ENCODE measurements around the gene DCAF10.

DNA sequence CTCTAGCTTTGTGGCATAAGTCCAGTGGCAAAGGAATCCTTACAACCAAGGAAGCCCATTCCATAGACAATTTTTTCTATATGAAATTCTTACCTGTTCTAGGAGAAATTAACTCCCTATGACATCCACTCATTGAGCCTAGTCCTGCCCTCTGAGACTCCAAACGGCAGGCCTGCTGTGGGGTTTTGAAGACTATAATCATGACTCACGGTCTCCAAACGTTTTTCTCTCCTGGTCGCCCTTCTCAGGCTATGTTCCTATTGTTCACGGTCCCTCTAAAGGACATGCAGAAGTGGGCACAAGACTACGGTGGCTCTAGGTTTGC is 16.3 kb upstream of the DCAF10 start:
- TF ChIP-seq, protein P1, sequence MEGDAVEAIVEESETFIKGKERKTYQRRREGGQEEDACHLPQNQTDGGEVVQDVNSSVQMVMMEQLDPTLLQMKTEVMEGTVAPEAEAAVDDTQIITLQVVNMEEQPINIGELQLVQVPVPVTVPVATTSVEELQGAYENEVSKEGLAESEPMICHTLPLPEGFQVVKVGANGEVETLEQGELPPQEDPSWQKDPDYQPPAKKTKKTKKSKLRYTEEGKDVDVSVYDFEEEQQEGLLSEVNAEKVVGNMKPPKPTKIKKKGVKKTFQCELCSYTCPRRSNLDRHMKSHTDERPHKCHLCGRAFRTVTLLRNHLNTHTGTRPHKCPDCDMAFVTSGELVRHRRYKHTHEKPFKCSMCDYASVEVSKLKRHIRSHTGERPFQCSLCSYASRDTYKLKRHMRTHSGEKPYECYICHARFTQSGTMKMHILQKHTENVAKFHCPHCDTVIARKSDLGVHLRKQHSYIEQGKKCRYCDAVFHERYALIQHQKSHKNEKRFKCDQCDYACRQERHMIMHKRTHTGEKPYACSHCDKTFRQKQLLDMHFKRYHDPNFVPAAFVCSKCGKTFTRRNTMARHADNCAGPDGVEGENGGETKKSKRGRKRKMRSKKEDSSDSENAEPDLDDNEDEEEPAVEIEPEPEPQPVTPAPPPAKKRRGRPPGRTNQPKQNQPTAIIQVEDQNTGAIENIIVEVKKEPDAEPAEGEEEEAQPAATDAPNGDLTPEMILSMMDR (conservative IDR thresholded peaks at IDR 0.05): no peak
- no peak for TF ChIP-seq EZH2 (IDR thresholded peaks at IDR 0.05; ENCODE audit: low read depth)
